GM18519 (cell line): ENCODE data around the gene POLE2.
A peak's percentile ranks its signal among the peaks of the same experiment; 100 is the strongest.
"Not testable (repeated sequence)": the region's sequence is repeated elsewhere in the genome, so short reads cannot be mapped to it uniquely, and the experiment has no call there.

Source experiments
- ATAC-seq: cut with Tn5 transposase; IDR thresholded peaks from one replicate; pipeline ENCODE4 v1.9.1; 2021; ENCODE audit warnings: mild to moderate bottlenecking, moderate library complexity; ENCODE audit not compliant: unreplicated experiment, low FRiP score

Gene POLE2

DNA sequence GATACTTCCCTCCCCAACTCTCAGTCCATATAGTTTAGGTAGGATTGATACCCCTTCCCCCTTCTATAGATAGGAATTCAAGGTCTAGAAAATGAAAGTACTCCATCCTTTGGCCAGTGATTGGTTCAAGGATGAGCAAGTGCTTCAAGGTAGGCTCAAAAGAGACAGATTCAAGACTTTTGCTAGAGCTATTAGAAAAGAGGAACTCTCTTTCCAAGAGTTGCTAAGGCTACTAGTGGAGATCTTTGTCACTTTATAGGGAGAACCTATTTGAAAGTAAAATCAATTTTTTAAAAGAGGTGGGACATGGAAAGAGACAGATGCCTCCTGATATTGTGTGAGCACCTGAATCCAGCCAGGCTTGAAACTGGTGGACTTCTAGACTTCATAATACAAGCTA lies 17.5 kb downstream of the POLE2 start:
- no peak for ATAC-seq

DNA sequence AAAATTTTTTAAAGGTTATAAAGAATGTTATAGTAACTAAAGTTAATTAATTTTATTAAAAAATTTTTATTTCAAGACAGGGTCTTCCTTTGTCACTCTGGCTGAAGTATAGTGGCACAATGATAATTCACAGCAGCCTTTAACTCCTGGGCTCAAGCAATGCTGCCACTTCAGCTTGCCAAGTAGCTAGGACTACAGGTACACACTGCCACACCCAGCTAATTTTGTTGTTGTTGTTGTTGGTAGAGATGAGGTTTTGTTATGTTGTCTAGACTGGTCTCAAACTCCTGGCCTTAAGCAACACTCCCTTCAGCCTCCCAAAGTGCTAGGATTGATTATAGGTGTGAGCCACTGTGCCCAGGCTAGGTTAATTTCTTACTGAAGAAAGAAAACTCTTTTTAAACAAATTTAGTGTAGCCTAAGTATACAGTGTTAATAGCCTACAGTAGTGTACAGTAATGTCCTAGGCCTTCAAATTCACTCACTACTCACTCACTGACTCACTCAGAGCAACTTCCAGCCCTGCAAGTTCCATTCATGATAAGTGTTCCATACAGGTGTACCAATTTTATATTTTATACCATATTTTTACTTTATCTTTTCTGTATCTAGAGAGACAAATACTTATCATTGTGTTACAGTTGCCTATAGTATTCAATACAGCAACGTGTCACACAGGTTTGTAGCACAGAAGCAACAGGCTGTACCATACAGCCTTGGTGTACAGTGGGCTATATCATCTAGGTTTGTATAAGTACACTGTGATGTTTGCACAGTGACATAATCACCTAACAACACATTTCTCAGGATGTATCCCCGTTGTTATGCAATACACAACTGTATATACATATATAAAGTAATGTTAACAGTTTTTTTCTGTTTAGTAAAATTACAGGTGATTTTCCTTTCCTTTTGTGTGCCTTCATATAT lies 28.2 kb downstream of the POLE2 start:
- no peak for ATAC-seq

DNA sequence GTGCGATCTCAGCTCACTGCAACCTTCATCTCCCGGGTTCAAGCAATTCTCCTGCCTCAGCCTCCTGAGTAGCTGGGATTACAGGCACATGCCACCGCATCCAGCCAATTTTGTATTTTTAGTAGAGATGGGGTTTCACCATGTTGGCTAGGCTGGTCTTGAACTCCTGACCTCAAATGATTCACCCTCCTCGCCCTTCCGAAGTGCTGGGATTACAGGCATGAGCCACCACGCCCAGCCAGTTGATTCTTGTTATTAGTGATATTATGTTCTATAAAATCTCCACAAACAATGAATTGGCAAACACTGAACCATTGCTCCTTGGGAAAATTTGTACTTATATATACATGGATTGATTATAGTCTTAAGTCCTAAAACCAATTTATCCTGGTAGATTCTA lies 30.5 kb downstream of the POLE2 start:
- not testable (repeated sequence) for ATAC-seq

DNA sequence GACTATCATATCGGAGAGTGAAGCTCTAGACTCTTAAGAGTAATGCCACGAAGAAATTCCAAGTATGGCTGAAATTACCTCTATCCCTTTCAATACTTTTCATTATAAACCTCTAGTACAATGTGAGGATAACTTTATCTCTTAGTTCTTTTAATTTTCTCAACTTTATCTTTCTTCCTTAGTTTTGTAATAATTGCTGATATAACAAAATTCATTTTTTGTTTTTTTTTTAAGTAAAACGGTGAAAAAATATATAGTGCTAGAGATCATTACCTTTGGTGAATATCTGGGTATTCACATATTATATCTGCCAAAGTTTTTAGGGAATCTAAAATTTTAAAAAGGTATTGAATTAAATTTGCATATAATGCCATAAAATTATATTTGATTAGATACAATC lies 33.5 kb downstream of the POLE2 start:
- no peak for ATAC-seq

DNA sequence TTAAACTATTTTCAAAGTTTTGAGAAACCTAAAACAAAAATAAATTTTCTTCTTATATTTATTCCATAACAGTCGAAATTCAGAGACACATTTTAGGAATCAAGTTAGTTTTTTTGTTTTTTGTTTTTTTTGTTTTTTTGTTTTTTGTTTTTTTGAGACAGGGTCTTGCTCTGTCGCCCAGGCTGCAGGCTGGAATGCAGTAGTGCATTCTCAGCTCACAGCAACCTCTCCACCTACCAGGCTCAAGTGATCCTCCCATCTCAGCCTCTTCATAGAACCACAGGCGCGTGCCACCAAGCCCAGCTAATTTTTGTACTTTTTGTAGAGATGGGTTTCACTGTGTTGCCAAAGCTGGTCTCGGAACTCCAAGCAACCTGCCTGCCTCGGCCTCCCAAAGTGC lies 34.5 kb downstream of the POLE2 start:
- ATAC-seq = no peak

DNA sequence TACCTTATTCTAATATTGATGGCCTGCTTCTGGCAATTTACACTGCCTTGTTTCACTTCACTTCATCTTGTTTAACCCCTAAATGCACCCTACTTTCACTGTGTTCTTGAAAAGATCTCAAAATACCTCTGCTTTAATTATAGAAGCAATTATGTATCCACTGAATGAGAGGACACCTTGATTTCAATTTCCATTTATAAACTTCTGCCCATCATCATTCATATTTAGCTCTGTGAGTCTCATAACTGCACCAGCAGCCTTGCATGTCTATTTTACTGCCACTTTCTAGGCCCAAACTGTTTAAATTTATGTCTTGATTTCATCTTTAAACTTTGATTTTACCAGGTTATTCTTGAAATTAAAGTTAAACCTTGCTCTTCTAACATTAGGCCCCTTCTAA lies 45.9 kb downstream of the POLE2 start:
- no peak for ATAC-seq

DNA sequence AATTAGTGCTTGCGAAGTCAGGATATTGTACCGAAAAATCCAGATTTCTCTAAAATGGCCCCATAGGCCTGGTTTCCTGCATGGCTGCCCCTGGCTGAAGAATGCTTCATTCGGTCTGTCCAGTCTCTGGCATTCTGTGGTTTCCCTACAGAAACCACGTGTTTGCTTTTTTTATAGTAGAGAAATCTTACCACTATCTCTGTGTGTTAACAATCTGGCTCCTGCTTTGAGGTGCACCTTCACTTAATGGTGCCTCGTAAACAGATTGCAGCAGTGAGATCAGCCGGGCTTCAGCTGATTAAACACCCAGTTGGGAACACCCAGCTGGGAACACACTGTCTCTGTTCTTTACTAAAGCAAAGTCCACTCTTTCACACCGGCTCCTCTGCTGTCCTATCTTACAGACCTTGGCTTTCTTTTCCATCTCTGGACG lies 46.3 kb downstream of the POLE2 start:
- ATAC-seq = no peak

DNA sequence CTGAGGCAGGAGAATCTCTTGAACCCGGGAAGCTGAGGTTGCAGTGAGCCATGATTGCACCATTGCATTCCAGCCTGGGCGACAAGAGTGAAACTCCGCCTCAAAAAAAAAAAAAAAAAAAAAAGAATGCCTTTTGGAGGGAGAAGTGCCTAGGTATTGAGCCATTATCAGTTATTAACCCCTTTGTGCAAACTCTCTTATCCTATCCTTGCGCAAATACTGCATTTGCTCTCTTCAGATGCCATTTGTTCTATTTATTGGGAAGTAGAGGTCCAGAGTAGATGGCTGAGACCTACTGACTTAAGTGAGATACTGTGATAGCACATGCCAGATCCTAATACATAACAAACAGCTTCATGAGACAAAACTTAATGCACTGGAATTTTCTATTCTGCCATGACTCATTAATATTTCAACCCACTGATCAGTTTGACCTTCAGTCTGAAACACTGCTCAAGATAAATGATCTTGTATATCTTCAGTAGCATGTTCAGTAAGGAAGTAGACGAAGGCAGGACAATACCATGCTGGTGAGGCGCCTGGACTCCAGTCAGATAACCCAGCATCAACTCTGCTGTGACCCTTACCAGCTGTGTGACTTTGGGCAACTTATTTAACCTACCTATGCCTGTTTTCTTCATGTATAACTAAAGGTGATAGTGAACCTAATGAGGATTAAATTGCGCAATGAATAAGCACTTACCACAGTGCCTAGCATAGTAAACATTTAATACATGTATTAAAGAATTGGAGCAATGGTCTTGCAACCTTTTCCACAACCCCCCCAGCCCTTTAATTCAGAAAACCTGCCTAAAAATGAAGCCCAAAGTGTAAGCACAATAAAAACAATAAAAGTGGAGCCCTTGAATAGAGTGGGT lies 47.2 kb downstream of the POLE2 start:
- no peak for ATAC-seq

DNA sequence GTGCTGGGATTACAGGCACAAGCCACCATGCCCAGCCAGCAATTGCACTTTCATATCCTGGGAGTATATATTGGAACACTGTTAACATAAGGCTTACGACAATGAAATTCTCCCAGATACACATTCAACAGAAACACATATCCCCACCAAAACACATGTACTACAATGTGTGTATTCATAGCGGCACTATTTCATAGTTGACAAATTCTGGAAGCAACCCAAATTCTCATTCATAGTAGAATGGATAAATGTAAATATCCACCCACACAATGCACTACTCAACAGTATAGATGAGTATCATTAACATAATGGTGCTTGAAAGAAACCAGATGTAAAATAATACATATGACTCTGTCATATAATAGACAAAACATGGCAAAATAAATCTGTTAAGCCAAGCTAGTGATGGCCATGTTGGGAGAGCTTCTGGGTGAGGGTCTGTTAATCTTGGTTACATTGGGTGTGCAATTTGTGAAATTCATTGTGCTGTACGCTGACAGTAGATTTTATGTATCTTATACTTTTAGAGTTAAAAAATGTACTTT lies 50.4 kb downstream of the POLE2 start:
- ATAC-seq = no peak

DNA sequence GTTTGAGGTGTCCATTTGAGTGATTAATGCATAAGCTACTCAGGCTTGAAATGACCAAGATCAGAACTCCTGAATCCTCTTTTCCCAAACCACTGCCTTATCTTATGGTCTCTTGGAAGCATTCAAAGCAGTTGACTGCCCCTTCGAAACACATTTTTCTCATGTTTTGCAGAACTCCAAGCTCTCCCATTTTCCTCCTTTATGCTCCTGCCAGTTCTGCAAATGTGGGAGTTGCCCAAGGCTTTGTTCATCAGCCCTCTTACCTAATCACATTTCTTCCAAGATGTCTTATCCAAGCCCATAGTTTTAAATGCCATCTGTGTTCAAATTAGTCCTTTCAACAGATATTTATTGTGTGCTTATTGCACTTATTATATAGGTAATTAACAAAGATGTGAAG lies 51.1 kb downstream of the POLE2 start:
- ATAC-seq = no peak

DNA sequence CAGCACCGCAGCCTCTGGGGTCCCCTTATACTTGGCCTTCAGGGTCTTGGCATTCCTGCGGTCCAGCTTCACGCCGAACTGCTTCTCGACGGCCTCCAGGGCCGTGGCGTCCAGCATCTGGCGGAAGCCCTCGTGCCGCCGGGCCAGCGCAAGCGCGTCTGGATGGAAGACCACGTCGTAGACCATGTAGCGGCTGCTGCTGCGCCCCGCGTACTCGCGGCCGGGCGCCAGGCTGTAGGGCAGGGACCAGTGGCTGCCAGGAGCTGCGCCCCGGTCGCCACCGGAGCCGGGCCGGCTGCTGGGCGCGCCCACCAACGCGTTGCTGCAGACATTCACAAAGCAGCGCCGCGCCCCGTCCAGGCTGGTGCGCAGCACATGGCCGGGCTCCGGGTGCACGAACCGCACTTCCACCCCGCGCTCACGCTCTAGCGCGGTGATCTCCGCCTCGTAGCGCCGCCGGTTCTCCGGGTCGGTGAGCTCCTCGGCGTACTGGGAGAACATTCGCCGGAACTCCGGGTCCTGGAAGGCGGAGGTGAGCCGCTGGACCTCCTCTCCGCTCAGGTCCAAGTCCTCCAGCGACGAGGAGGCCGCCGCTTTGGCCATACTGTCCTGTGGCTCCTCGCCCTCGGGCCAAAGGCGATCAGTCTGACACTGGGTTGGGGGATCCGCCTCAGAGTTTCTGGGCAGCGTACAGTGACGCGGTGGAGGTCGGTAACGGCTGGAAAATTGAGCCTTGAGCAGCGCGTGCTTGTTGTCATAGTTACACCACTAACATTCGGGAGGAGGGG lies 53.3 kb downstream of the POLE2 start, which contains the start of gene DNAAF2:
Gene DNAAF2, minus strand, starts transcription at position 698 of the 788 bp plus-strand sequence. Its CDS starts 95 bp downstream, at position 603.
- ATAC-seq = peak; percentile 19

DNA sequence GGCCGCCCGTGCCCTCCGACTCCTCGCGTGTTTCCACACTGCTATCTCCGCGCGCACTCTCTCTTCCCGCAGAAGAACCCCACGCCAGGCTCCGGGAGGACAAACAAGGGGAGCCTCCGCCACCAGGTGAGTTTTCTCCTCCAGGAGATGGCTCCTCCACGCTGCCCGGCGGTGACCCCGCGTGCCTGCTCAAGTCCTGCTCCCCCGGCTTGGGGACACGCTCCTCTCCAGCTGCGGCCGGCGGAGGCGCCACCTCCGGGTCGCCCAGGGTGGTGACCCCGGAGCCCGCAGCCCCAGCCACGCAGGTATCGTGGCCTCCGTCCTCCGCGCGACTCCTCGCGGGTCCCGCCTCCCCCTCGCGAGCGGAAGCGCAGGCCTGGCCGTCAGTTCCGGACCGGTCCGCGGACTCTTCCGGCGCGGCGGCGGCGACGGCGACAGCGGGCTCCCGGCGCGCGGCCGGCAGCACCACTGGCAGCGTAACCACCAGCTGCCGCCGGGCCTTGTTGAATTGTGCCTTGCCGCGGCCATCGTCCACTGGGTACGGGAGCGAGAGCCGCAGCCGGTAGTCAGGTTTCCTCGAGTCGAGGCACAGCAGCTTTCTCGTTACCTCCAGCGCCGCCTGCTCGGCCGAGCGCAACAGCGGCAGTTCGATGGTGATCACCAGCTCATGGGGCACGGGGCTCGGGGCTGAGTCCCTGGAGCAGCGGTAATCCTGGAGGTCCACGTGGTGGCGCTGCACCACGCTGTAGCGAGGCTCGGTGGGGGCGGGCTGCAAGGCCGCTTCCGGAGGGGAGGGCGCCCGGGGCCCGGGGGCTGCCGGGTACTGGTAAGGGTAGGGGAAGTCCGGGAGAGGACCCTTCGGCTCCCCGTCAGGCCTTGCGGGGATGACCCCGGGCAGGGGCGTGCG lies 54.1 kb downstream of the POLE2 start:
- ATAC-seq = peak; percentile 64

DNA sequence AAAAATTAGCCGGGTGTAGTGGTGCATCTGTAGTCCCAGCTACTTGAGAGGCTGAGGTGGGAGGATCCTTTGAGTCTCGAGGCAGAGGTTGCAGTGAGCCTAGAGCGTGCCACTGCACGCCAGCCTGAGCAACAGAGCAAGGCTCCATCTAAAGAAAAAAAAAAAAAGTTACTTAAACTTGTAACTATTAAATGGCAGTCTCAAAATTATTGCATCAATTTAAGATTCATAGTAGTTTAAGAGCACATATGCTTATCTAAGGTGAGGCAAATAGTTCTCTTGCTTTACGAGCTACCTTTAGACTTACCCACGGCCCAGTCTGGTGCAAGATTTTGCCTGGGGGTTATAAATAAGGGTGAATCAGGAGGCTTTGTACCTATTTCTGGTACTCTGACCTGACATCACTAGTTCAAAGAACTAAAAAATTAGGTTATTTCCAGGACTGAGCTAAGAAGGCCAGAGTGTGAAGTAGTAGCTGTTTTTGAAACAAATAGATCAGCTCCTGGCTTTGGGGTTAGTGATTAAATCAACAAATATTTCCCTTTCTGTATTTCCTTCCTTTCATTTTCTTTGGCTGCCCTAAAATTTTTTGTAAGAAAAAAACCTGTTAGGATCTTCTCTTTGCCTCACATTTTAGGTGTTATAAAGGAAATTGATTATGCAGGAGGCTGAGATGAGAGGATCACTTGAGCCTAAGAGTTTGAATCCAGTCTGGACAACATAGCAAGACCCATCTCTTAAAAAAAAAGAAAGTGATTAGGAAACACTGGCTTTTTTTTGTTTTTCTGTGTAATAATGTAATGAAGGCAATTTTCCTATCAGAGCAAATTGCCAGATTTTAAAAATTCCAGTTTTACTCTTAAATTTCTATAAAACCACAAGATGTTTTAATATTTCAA lies 63.8 kb downstream of the POLE2 start:
- ATAC-seq = no peak

DNA sequence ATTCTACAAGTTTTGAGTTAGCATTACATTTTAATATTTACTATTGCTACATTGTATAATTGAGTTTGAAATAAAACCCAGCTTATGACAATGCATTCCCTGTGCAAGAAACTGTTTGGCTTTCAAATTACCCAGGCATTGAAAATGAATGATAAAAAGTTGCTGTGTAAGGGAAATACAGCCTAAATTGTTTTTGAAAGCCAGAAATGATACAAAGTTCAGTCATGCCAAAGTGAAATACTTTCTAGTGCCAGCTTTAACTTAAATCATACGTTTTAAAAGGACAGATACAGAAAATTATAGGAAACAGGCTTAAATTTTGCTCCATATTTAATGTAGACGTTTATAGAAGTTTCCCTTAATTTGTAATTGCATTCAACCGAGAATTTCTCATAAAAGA lies 64.6 kb downstream of the POLE2 start:
- ATAC-seq = no peak

DNA sequence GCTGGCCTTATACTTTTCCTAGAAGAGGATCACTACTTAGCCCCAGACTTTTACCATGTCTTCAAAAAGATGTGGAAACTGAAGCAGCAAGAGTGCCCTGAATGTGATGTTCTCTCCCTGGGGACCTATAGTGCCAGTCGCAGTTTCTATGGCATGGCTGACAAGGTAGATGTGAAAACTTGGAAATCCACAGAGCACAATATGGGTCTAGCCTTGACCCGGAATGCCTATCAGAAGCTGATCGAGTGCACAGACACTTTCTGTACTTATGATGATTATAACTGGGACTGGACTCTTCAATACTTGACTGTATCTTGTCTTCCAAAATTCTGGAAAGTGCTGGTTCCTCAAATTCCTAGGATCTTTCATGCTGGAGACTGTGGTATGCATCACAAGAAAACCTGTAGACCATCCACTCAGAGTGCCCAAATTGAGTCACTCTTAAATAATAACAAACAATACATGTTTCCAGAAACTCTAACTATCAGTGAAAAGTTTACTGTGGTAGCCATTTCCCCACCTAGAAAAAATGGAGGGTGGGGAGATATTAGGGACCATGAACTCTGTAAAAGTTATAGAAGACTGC lies 65.9 kb downstream of the POLE2 start:
- no peak for ATAC-seq

DNA sequence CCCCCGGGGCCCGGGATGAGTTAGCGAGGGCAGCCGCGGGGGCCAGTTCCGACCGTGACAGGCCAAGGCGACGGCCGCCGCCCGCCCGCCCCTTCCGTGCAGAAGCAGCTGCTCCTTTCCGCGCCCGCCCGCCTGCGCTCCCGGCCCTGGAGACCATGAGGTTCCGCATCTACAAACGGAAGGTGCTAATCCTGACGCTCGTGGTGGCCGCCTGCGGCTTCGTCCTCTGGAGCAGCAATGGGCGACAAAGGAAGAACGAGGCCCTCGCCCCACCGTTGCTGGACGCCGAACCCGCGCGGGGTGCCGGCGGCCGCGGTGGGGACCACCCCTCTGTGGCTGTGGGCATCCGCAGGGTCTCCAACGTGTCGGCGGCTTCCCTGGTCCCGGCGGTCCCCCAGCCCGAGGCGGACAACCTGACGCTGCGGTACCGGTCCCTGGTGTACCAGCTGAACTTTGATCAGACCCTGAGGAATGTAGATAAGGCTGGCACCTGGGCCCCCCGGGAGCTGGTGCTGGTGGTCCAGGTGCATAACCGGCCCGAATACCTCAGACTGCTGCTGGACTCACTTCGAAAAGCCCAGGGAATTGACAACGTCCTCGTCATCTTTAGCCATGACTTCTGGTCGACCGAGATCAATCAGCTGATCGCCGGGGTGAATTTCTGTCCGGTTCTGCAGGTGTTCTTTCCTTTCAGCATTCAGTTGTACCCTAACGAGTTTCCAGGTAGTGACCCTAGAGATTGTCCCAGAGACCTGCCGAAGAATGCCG lies 66.7 kb downstream of the POLE2 start:
- ATAC-seq = no peak
